Loucy (cell line): ENCODE measurements around the gene ATP10D.

ENCODE experiments used
- CTCF ChIP-seq: fragments of 200-600 bp; sonication (generic); conservative IDR thresholded peaks from 2 replicates; pipeline ENCODE4 v1.5.1; 2014; ENCODE audit warnings: mild to moderate bottlenecking, antibody characterized with exemption, low read length
- EZH2phosphoT487 ChIP-seq: fragments of 200-600 bp; IDR thresholded peaks from 2 replicates; pipeline ENCODE4 v1.6.1; 2018; ENCODE audit warnings: antibody characterized with exemption, mild to moderate bottlenecking, moderate library complexity, borderline replicate concordance

- TF ChIP-seq CTCF (no peak), EZH2phosphoT487 (no peak)
Measured at GRCh38 chr4:47475411-47475810, 9.7 kb upstream of the ATP10D start.
